DMS 273 (cell line): ENCODE results near the gene SDHAF3.
A peak's percentile ranks its signal among the peaks of the same experiment; 100 is the strongest.
"Not testable (repeated sequence)": the region's sequence is repeated elsewhere in the genome, so short reads cannot be mapped to it uniquely, and the experiment has no call there.

Experiments
- DNase-seq: peaks from one replicate; lab custom pipeline; 2025; ENCODE audit not compliant: unreplicated experiment; lab: John Stamatoyannopoulos, UW

The SDHAF3 gene

GRCh38 chr7:97123115-97123514 is 5.6 kb downstream of the SDHAF3 start:
- DNase-seq, result not testable (repeated sequence)

- no peak for DNase-seq
Observed at GRCh38 chr7:97126483-97127171, 9.1 kb downstream of the SDHAF3 start.

GRCh38 chr7:97128736-97129135 is 11.2 kb downstream of the SDHAF3 start:
- DNase-seq, result no peak

GRCh38 chr7:97130417-97131139 is 13.1 kb downstream of the SDHAF3 start:
- peak; percentile 12 for DNase-seq

- no peak for DNase-seq
Observed at GRCh38 chr7:97133159-97133558, 15.7 kb downstream of the SDHAF3 start.

GRCh38 chr7:97138830-97139229 is 21.3 kb downstream of the SDHAF3 start:
- DNase-seq, result no peak

- peak; percentile 64 for DNase-seq
Observed at GRCh38 chr7:97145068-97145467, 27.6 kb downstream of the SDHAF3 start.

- DNase-seq, result no peak
Observed at GRCh38 chr7:97149843-97150242, 32.3 kb downstream of the SDHAF3 start.

- no peak for DNase-seq
Observed at GRCh38 chr7:97155897-97156418, 38.5 kb downstream of the SDHAF3 start.

GRCh38 chr7:97159984-97160383 is 42.5 kb downstream of the SDHAF3 start:
- not testable (repeated sequence) for DNase-seq

GRCh38 chr7:97161609-97162008 is 44.1 kb downstream of the SDHAF3 start:
- not testable (repeated sequence) for DNase-seq

GRCh38 chr7:97166308-97166707 is 48.8 kb downstream of the SDHAF3 start:
- DNase-seq, result no peak

- no peak for DNase-seq
Observed at GRCh38 chr7:97167176-97167575, 49.7 kb downstream of the SDHAF3 start.

GRCh38 chr7:97167749-97168148 is 50.3 kb downstream of the SDHAF3 start:
- no peak for DNase-seq

GRCh38 chr7:97174303-97174702 is 56.8 kb downstream of the SDHAF3 start:
- DNase-seq, result no peak

GRCh38 chr7:97179454-97180104 is 62.1 kb downstream of the SDHAF3 start:
- peak; percentile 86 for DNase-seq

GRCh38 chr7:97187067-97187466 is 69.6 kb downstream of the SDHAF3 start:
- DNase-seq, result peak; percentile 49

- DNase-seq, result not testable (repeated sequence)
Observed at GRCh38 chr7:97196174-97196573, 78.7 kb downstream of the SDHAF3 start.

- no peak for DNase-seq
Observed at GRCh38 chr7:97198596-97198995, 81.1 kb downstream of the SDHAF3 start.

GRCh38 chr7:97200018-97200417 is 82.5 kb downstream of the SDHAF3 start:
- DNase-seq, result no peak

- DNase-seq, result no peak
Observed at GRCh38 chr7:97203957-97204356, 86.5 kb downstream of the SDHAF3 start.

- no peak for DNase-seq
Observed at GRCh38 chr7:97204821-97205220, 87.3 kb downstream of the SDHAF3 start.
